Measurements from ENCODE around the gene MYO9A. TPM values are rescaled to one million over a fixed set of nuclear protein-coding genes. Genes with fewer than 3 reads are reported as not detected.

MYO9A gene
- total RNA-seq, 1 donor = 59.0 TPM

DNA sequence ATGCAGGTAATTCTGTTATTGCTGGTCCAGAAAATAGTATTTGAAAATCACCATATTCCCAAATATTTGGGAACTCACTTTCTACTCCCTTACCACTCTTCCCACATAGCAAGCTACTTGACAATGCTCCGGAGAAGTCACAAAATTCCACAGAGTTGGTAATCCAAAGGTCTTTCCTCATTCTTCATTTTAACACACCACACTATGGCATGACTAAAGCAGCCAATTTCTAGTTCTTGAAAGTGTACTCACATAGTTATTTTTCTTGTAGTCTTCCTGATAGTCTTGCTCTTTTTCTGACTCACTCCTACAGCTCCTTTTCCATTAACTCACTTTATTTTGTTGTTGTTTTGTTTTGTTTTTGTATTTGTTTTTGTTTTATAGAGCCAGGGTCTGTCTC, 67.2 kb downstream of the MYO9A start:
- no peak overlapping the region for H3K4me3 ChIP-seq (ENCODE audit: insufficient read depth, low read length)
- TF ChIP-seq, protein P1, sequence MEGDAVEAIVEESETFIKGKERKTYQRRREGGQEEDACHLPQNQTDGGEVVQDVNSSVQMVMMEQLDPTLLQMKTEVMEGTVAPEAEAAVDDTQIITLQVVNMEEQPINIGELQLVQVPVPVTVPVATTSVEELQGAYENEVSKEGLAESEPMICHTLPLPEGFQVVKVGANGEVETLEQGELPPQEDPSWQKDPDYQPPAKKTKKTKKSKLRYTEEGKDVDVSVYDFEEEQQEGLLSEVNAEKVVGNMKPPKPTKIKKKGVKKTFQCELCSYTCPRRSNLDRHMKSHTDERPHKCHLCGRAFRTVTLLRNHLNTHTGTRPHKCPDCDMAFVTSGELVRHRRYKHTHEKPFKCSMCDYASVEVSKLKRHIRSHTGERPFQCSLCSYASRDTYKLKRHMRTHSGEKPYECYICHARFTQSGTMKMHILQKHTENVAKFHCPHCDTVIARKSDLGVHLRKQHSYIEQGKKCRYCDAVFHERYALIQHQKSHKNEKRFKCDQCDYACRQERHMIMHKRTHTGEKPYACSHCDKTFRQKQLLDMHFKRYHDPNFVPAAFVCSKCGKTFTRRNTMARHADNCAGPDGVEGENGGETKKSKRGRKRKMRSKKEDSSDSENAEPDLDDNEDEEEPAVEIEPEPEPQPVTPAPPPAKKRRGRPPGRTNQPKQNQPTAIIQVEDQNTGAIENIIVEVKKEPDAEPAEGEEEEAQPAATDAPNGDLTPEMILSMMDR (IDR thresholded peaks at IDR 0.05; ENCODE audit: extremely low read depth, low read depth, low read length) = no peak
- no peak overlapping the region for H3K4me2 ChIP-seq (ENCODE audit: insufficient read depth, low read length)
- peaks cover 5% of the 10 kb centered on the region for H3K4me1 ChIP-seq (ENCODE audit: insufficient read depth, low read length)
- H2AFZ ChIP-seq (ENCODE audit: low read length) = no peak overlapping the region
- H3K79me2 ChIP-seq (ENCODE audit: insufficient read depth, low read length) = peaks cover 63% of the 10 kb centered on the region
- peaks cover 17% of the 10 kb centered on the region for H4K20me1 ChIP-seq (ENCODE audit: insufficient read depth, low read length)
- DNase-seq (ENCODE audit: insufficient read length, low spot score, missing footprints) = peak; percentile 82
- H3K36me3 ChIP-seq (ENCODE audit: insufficient read depth, low read length) = peaks cover 4% of the 10 kb centered on the region
- H3K27me3 ChIP-seq (ENCODE audit: insufficient read depth, low read length) = no peaks in the 10 kb centered on the region
- no peaks in the 10 kb centered on the region for H3K9me3 ChIP-seq (ENCODE audit: low read depth, low read length)
- no peak overlapping the region for H3K27ac ChIP-seq (ENCODE audit: low read depth, low read length)

DNA sequence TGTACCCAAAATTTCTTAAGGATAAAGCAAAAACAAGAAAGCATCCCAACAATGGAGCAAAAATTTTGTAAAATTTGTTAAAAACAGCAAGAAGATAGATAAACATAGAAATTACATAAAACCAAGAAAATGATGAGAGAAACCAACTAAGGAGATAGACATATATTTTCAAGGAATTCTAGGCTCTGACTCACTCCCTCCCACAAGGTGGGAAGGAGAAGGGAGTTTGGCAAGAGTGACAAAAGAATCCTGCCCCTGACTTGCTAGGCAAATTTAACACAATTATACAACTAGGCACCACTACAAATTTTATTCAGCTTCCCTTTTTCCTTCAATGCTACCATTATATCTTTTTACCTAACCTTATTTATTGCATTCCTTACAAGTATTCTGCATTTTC, 70.9 kb downstream of the MYO9A start:
- peak; percentile 60 for DNase-seq (ENCODE audit: insufficient read length, low spot score, missing footprints)
- Histone ChIP-seq H3K79me2 (ENCODE audit: insufficient read depth, low read length) (peaks cover 46% of the 10 kb centered on the region), H3K9me3 (ENCODE audit: low read depth, low read length) (no peaks in the 10 kb centered on the region), H3K27ac (ENCODE audit: low read depth, low read length) (no peak overlapping the region), H3K27me3 (ENCODE audit: insufficient read depth, low read length) (no peaks in the 10 kb centered on the region), H3K4me3 (ENCODE audit: insufficient read depth, low read length) (no peak overlapping the region), H3K36me3 (ENCODE audit: insufficient read depth, low read length) (peaks cover 6% of the 10 kb centered on the region), H3K4me2 (ENCODE audit: insufficient read depth, low read length) (peak overlapping the region; percentile 7), H3K4me1 (ENCODE audit: insufficient read depth, low read length) (peaks cover 5% of the 10 kb centered on the region), H2AFZ (ENCODE audit: low read length) (no peak overlapping the region), H4K20me1 (ENCODE audit: insufficient read depth, low read length) (peaks cover 13% of the 10 kb centered on the region)
- TF ChIP-seq, protein P1 (IDR thresholded peaks at IDR 0.05; ENCODE audit: extremely low read depth, low read depth, low read length) = no peak

DNA sequence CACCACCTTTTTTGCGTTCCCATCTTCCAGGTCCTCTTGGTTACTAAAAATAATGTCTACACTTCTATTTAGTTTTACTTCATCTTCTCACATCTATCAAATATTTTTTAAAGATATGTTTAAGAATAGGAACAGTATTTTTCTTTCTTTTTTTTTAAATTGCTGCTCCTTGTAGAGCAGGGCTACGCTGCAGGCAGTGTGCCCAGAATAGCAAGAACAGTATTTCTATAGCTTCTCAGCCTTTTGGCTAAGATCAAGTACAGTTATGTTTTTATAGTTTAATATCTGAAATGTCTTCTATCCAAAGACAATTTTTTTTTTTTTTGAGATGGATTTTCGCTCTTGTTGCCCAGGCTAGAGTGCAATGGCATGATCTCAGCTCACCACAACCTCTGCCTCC, 73.0 kb downstream of the MYO9A start:
- Histone ChIP-seq H3K4me3 (ENCODE audit: insufficient read depth, low read length) (no peak overlapping the region), H3K27ac (ENCODE audit: low read depth, low read length) (no peak overlapping the region), H3K9me3 (ENCODE audit: low read depth, low read length) (no peaks in the 10 kb centered on the region), H3K36me3 (ENCODE audit: insufficient read depth, low read length) (peaks cover 6% of the 10 kb centered on the region), H3K4me2 (ENCODE audit: insufficient read depth, low read length) (no peak overlapping the region), H3K79me2 (ENCODE audit: insufficient read depth, low read length) (peaks cover 45% of the 10 kb centered on the region), H3K27me3 (ENCODE audit: insufficient read depth, low read length) (no peaks in the 10 kb centered on the region), H2AFZ (ENCODE audit: low read length) (no peak overlapping the region), H4K20me1 (ENCODE audit: insufficient read depth, low read length) (peaks cover 8% of the 10 kb centered on the region), H3K4me1 (ENCODE audit: insufficient read depth, low read length) (peaks cover 5% of the 10 kb centered on the region)
- DNase-seq (ENCODE audit: insufficient read length, low spot score, missing footprints) = no peak
- TF ChIP-seq, protein P1 (IDR thresholded peaks at IDR 0.05; ENCODE audit: extremely low read depth, low read depth, low read length) = no peak

DNA sequence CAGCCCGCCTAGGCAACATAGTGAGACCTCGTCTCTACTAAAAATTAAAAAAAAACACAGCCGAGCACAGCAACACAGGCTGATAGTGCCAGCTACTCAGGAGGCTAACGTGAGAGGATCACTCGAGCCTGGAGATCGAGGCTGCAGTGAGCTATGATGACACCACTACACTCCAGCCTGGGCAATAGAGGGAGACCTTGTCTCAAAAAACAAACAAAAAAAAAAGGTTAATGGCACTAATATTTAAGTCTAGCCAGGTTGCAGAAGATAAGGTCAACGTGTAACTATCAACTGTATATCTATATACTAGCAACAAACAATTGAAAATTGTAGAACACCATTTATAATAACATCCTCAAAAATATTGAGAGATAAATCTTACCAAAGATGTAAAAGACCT, 75.1 kb downstream of the MYO9A start:
- TF ChIP-seq, protein P1 (IDR thresholded peaks at IDR 0.05; ENCODE audit: extremely low read depth, low read depth, low read length) = no peak
- H3K36me3 ChIP-seq (ENCODE audit: insufficient read depth, low read length) = peaks cover 6% of the 10 kb centered on the region
- peaks cover 5% of the 10 kb centered on the region for H3K4me1 ChIP-seq (ENCODE audit: insufficient read depth, low read length)
- peaks cover 49% of the 10 kb centered on the region for H3K79me2 ChIP-seq (ENCODE audit: insufficient read depth, low read length)
- DNase-seq (ENCODE audit: insufficient read length, low spot score, missing footprints) = no peak
- H3K27me3 ChIP-seq (ENCODE audit: insufficient read depth, low read length) = no peaks in the 10 kb centered on the region
- H2AFZ ChIP-seq (ENCODE audit: low read length) = no peak overlapping the region
- no peak overlapping the region for H3K4me3 ChIP-seq (ENCODE audit: insufficient read depth, low read length)
- no peak overlapping the region for H3K27ac ChIP-seq (ENCODE audit: low read depth, low read length)
- H3K9me3 ChIP-seq (ENCODE audit: low read depth, low read length) = no peaks in the 10 kb centered on the region
- H3K4me2 ChIP-seq (ENCODE audit: insufficient read depth, low read length) = no peak overlapping the region
- H4K20me1 ChIP-seq (ENCODE audit: insufficient read depth, low read length) = peaks cover 4% of the 10 kb centered on the region
